22Rv1 (cell line): Measurements from ENCODE around the gene ATF4.

Source experiments
- H3K27ac ChIP-seq: fragments of 450-650 bp; 2 replicates; pipeline ENCODE4 v1.5.1; 2017
- ZFX ChIP-seq: fragments of 450-650 bp; IDR thresholded peaks from 2 replicates; pipeline ENCODE4 v1.6.1; 2017; ENCODE audit warnings: antibody characterized with exemption, borderline replicate concordance
- TF ChIP-seq, protein P1 (sequence below): fragments of 450-650 bp; IDR thresholded peaks from 2 replicates; pipeline ENCODE4 v1.5.1; 2017; ENCODE audit warnings: mild to moderate bottlenecking

Gene ATF4

DNA sequence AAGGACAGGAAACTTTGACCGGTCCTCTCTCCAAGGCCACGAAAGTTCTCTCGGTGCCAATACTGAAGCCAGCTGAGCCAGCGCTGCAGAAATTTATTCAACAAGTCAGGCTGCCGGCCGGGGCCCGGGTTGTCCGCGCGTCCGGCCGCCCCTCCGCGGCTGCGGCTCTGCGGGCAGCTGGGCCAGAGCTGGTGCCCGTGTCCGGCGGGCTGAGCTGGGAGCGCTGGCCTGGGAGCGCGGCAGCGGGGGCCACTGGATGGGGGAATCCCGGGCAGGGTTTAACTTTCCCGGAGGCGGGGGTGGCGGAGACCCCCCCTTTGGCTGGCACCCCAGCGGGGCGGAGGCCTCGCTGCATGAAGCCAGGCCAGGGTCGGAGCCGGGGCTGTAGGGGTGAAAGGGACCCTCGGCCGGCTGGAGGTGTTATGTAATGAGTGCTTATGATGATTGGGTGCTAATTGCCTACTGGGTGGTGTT is 37.9 kb downstream of the ATF4 start:
- H3K27ac ChIP-seq: no peak overlapping the region

DNA sequence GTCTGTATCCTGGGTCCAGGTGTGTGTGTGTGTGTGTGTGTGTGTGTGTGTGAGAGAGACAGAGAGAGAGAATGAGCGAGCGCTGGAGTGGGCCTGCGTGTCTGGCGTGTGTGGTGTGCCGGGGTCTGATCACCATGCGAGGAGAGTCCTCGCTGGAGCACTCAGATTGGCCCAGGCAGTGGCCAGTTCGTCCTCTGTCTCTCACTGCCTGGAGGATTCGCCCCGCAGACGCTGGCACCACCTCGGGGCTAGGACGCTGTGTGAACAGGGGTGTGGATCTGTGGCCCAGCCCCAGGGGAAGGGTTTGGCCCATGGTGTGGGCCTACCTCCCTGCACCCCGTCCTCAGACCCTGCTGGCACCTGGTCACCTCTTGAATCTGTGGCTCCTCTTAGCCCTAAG is 38.6 kb downstream of the ATF4 start:
- no peak overlapping the region for H3K27ac ChIP-seq
- TF ChIP-seq, protein P1, sequence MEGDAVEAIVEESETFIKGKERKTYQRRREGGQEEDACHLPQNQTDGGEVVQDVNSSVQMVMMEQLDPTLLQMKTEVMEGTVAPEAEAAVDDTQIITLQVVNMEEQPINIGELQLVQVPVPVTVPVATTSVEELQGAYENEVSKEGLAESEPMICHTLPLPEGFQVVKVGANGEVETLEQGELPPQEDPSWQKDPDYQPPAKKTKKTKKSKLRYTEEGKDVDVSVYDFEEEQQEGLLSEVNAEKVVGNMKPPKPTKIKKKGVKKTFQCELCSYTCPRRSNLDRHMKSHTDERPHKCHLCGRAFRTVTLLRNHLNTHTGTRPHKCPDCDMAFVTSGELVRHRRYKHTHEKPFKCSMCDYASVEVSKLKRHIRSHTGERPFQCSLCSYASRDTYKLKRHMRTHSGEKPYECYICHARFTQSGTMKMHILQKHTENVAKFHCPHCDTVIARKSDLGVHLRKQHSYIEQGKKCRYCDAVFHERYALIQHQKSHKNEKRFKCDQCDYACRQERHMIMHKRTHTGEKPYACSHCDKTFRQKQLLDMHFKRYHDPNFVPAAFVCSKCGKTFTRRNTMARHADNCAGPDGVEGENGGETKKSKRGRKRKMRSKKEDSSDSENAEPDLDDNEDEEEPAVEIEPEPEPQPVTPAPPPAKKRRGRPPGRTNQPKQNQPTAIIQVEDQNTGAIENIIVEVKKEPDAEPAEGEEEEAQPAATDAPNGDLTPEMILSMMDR: no peak
- no peak for TF ChIP-seq ZFX

More for the DNA sequence above, 37.9 kb downstream of the ATF4 start:
- TF ChIP-seq, protein P1: no peak
- TF ChIP-seq ZFX: no peak

DNA sequence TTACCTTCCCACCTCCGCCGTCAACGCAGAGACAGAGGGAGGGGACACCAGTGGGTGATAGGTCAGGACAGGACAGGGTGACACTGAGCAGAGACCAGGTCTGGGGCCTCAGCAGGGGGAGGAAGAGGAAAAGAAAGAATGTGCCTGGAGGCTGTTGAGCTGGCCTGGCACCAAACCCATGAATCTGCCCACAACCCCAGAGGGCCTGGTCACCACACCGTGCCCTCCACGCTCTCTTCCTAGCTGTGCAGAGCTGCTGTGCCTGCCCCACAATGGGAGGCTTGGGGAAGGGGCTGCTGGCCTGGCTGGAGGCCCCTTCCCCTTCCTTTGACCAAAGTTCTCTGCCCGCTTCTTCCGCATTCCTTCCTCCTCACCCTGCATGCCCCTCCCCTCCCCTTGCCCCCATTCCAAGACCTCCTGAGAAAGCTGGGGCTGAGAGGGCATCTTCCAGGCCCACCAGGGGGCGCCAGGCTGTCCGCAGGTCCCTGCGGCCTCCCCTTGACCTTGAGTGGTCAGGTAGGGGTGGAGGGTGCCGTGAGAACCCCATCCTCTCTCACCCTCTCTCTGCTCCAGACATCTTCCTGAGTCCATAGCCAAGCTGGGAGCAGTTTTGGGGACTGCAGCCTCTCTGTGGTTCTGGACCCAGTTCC is 39.2 kb downstream of the ATF4 start:
- no peak for TF ChIP-seq ZFX
- TF ChIP-seq, protein P1: peak; percentile 80
- no peak overlapping the region for H3K27ac ChIP-seq

DNA sequence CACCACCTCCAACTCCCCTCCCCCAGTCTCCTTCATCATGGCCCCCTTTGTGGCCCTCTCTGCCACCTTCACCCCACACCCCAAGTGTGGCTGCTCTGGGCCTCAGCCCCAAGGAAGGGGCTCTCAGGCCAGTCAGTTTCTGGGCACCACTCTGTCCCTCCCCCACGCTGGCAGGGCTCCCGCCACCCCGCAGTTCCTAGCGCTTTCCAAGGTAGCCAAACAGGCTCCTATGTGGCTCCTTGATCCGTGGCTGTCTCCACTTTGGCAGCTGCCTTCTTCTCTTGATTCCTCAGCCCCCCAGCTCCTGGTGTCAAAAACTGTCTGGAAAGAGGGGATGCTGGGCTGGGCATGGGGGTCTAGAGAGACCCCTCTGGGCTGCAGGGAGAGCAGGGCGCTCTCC is 39.8 kb downstream of the ATF4 start:
- TF ChIP-seq, protein P1: no peak
- TF ChIP-seq ZFX: no peak
- no peak overlapping the region for H3K27ac ChIP-seq

DNA sequence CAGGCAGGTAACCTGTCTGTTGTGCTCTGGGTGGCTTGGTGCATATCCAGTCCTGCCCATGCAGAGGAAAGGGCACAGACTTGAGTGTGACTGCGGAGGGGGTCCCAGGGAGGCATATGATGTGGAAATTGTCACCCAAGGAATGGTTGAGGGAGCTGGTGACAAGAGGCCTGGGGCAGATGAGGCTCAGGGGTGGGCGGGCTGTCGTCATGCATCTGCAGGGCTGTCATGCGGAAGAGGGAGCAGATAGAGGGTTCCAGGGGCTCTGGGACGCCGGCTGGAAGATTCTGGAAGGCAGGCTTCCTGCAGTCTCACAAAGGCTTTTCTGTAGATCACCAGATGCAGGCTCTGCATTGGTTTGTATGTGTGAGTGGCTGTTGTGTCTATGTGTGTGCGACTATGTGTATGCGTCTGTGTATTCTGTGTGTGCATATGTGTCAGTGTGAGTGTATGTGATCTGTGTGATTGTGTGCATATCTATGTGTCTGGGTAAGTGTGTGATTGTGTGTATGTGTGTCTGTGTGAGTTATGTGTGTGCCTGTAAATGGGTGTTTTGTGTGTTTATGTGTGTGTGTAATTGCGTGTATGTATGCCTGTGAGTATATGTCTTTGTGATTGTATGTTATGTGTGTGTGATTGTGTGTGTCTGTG is 42.6 kb downstream of the ATF4 start:
- no peak overlapping the region for H3K27ac ChIP-seq
- no peak for TF ChIP-seq ZFX
- TF ChIP-seq, protein P1: no peak

DNA sequence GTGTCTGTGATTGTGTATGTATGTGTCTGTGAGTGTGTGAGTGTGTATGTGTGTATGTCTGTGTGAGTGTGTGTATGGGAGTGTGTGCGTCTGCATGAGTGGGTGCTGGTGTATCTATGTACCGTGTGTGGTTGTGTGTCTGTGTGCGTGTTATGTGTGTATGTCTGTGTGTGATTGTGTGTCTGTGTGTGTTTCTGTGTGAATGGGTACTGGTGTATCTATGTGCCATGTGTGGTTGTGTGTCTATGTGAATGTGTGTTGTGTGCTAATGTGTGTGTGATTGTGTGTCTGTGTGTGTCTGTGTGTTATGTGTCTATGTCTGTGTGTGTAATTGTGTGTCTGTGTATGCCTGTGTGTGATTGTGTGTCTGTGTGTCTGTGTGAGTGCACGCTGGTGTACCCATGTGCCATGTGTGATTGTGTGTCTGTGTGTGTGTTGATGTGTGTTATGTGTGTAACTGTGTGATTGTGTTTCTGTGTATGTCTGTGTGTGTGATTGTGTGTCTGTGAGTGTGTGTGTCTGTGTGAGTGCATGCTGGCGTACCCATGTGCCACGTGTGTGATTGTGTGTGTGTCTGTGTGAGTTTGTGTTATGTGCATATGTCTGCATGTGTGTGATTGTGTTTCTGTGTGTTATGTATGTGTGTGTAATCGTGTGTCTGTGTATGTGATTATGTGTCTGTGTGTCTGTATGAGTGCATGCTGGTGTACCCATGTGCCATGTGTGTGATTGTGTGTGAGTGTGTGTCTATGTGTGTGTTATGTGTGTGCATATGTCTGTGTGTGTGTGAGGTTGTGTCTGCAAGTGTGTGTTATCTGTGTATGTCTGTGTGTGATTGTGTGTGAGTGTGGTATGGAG is 43.4 kb downstream of the ATF4 start:
- TF ChIP-seq ZFX: no peak
- TF ChIP-seq, protein P1: no peak
- H3K27ac ChIP-seq: no peak overlapping the region
